Measurements from ENCODE around the gene OBSL1.

OBSL1 gene

GRCh38 chr2:219536967-219537366 is 34.4 kb downstream of the OBSL1 start:
- CTCF ChIA-PET = interaction anchor here (0.6 to 1.1 kb wide), 2 partner anchors 9 to 62 kb away, joined by 3 to 4 read pairs; no protein-coding TSS in a partner anchor
- no peak for DNase-seq (ENCODE audit: extremely low spot score)
- POLR2A ChIA-PET = interaction anchor here (0.9 to 1.1 kb wide), 3 partner anchors 9 to 59 kb away, joined by 3 to 7 read pairs (median 3); partner anchors contain the start of gene OBSL1
- no peak for TF ChIP-seq SUZ12 (IDR thresholded peaks at IDR 0.05)
- no peak for TF ChIP-seq CTBP1 (IDR thresholded peaks at IDR 0.05; ENCODE audit: borderline replicate concordance)
- TF ChIP-seq FOXM1 (IDR thresholded peaks at IDR 0.05; ENCODE audit: borderline replicate concordance) = no peak
- TF ChIP-seq HDGF (IDR thresholded peaks at IDR 0.05; ENCODE audit: borderline replicate concordance) = no peak
- no peak for TF ChIP-seq FOXA1 (IDR thresholded peaks at IDR 0.05)
- TF ChIP-seq BHLHE40 (IDR thresholded peaks at IDR 0.05; ENCODE audit: borderline replicate concordance) = no peak
- no peak for TF ChIP-seq LEF1 (IDR thresholded peaks at IDR 0.05; ENCODE audit: borderline replicate concordance)
- no peak for TF ChIP-seq PKNOX1 (IDR thresholded peaks at IDR 0.05)
- no peak for TF ChIP-seq FOXK2 (IDR thresholded peaks at IDR 0.05)
- TF ChIP-seq ZNF384 (IDR thresholded peaks at IDR 0.05) = no peak
- TF ChIP-seq SP1 (IDR thresholded peaks at IDR 0.05) = no peak
- TF ChIP-seq ARNT (IDR thresholded peaks at IDR 0.05) = no peak
- TF ChIP-seq NFRKB (IDR thresholded peaks at IDR 0.05) = no peak
- no peak for TF ChIP-seq TARDBP (IDR thresholded peaks at IDR 0.05)
- no peak for TF ChIP-seq L3MBTL2 (conservative IDR thresholded peaks at IDR 0.05)
- no peak for TF ChIP-seq ELF4 (IDR thresholded peaks at IDR 0.05)

- ChIA-PET CTCF (interaction anchor here (0.6 to 1.1 kb wide), 2 partner anchors 8 to 63 kb away, joined by 3 to 4 read pairs; no protein-coding TSS in a partner anchor), POLR2A (interaction anchor here (0.9 kb wide), 1 partner anchor 35 kb away, joined by 3 read pairs; the partner anchor contains the start of gene OBSL1)
Observed at GRCh38 chr2:219536425-219536824, 34.9 kb downstream of the OBSL1 start.

GRCh38 chr2:219533930-219534661 is 37.2 kb downstream of the OBSL1 start:
- TF ChIP-seq LEF1 (IDR thresholded peaks at IDR 0.05; ENCODE audit: borderline replicate concordance) (no peak), BHLHE40 (IDR thresholded peaks at IDR 0.05; ENCODE audit: borderline replicate concordance) (no peak), FOXM1 (IDR thresholded peaks at IDR 0.05; ENCODE audit: borderline replicate concordance) (no peak), SP1 (IDR thresholded peaks at IDR 0.05) (no peak), ELF4 (IDR thresholded peaks at IDR 0.05) (no peak), CTBP1 (IDR thresholded peaks at IDR 0.05; ENCODE audit: borderline replicate concordance) (no peak), SUZ12 (IDR thresholded peaks at IDR 0.05) (no peak), PKNOX1 (IDR thresholded peaks at IDR 0.05) (no peak), FOXK2 (IDR thresholded peaks at IDR 0.05) (no peak), ARNT (IDR thresholded peaks at IDR 0.05) (no peak), NFRKB (IDR thresholded peaks at IDR 0.05) (no peak)
- CTCF ChIA-PET = no interaction called here
- POLR2A ChIA-PET = no interaction called here
- no peak for DNase-seq (ENCODE audit: extremely low spot score)

More at GRCh38 chr2:219536425-219536824, 34.9 kb downstream of the OBSL1 start:
- DNase-seq (ENCODE audit: extremely low spot score) = no peak
- TF ChIP-seq FOXA1 (IDR thresholded peaks at IDR 0.05) (no peak), SUZ12 (IDR thresholded peaks at IDR 0.05) (no peak), SP1 (IDR thresholded peaks at IDR 0.05) (no peak), CTBP1 (IDR thresholded peaks at IDR 0.05; ENCODE audit: borderline replicate concordance) (no peak), PKNOX1 (IDR thresholded peaks at IDR 0.05) (no peak), ARNT (IDR thresholded peaks at IDR 0.05) (no peak), ZNF384 (IDR thresholded peaks at IDR 0.05) (no peak), BHLHE40 (IDR thresholded peaks at IDR 0.05; ENCODE audit: borderline replicate concordance) (no peak), ELF4 (IDR thresholded peaks at IDR 0.05) (no peak), TARDBP (IDR thresholded peaks at IDR 0.05) (no peak), FOXM1 (IDR thresholded peaks at IDR 0.05; ENCODE audit: borderline replicate concordance) (no peak), NFRKB (IDR thresholded peaks at IDR 0.05) (no peak), LEF1 (IDR thresholded peaks at IDR 0.05; ENCODE audit: borderline replicate concordance) (no peak), L3MBTL2 (conservative IDR thresholded peaks at IDR 0.05) (no peak), FOXK2 (IDR thresholded peaks at IDR 0.05) (no peak), HDGF (IDR thresholded peaks at IDR 0.05; ENCODE audit: borderline replicate concordance) (no peak)

- no peak for DNase-seq (ENCODE audit: extremely low spot score)
- ChIA-PET POLR2A (no interaction called here), CTCF (interaction anchor here (1.0 to 3.7 kb wide), 2 partner anchors 37 to 129 kb away, joined by 3 to 50 read pairs; a partner anchor contains a TSS)
- TF ChIP-seq NFRKB (IDR thresholded peaks at IDR 0.05) (no peak), PKNOX1 (IDR thresholded peaks at IDR 0.05) (no peak), LEF1 (IDR thresholded peaks at IDR 0.05; ENCODE audit: borderline replicate concordance) (no peak), ARNT (IDR thresholded peaks at IDR 0.05) (no peak), FOXA1 (IDR thresholded peaks at IDR 0.05) (no peak), SP1 (IDR thresholded peaks at IDR 0.05) (no peak)
Observed at GRCh38 chr2:219532378-219532649, 39.0 kb downstream of the OBSL1 start.

GRCh38 chr2:219531639-219532377 is 39.5 kb downstream of the OBSL1 start:
- CTCF ChIA-PET = interaction anchor here (1.0 to 3.7 kb wide), 3 partner anchors 10 to 128 kb away, joined by 3 to 50 read pairs (median 4); a partner anchor contains a TSS
- TF ChIP-seq FOXM1 (IDR thresholded peaks at IDR 0.05; ENCODE audit: borderline replicate concordance) (no peak), SP1 (IDR thresholded peaks at IDR 0.05) (no peak), ZNF384 (IDR thresholded peaks at IDR 0.05) (no peak), SUZ12 (IDR thresholded peaks at IDR 0.05) (no peak), L3MBTL2 (conservative IDR thresholded peaks at IDR 0.05) (no peak), NFRKB (IDR thresholded peaks at IDR 0.05) (no peak), BHLHE40 (IDR thresholded peaks at IDR 0.05; ENCODE audit: borderline replicate concordance) (no peak), ARNT (IDR thresholded peaks at IDR 0.05) (no peak), LEF1 (IDR thresholded peaks at IDR 0.05; ENCODE audit: borderline replicate concordance) (no peak), FOXK2 (IDR thresholded peaks at IDR 0.05) (no peak), CTBP1 (IDR thresholded peaks at IDR 0.05; ENCODE audit: borderline replicate concordance) (no peak)
- POLR2A ChIA-PET = no interaction called here
- DNase-seq (ENCODE audit: extremely low spot score) = no peak
